ENCODE results near the gene NTN1. TPM values are rescaled to one million over a fixed set of nuclear protein-coding genes. Genes with fewer than 3 reads are reported as not detected.

Gene NTN1
- total and polyA plus RNA-seq, 12 donors, result 3.0 to 38.7 (median 15.8) TPM

DNA sequence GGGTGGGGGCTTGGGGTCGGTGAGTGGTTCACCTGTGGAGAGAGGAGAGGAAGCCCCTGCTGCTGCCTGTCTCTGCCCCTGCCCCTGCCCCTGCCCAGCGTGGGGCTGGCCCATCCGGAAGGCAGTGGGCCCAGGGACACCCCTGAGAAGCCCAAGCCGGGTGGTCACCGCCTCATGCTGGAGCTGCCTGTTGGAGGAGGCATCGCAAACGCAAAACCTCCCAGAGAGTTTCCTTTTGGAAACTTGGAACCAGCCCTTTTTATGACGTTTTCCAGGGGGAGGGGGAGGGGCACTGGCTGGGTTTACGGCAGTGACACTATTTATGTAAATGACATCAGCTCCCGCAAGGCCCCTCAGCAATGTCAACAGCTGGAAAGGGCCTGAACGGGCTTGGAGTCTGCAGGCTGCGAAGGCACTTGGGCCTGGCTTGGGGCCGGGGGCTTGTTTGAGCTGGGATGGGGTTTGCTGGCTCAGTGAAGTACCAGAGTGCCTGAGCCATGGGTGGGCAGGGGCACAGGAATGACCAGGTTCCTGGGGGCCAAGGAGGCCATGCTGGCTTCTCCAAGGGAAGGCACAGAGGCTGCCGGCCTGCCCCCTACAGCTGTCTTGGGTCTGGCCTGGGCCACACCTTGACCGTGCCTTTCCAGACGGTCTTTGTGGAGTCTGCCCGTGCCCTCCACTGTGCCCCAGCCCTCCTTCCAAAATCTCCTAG is 219.5 kb downstream of the NTN1 start:
- Histone ChIP-seq H3K4me3 (peak overlapping the region; percentile 25 to 83 (median 61)), H3K4me1 (peaks cover 12 to 51% (median 40%) of the 10 kb centered on the region in 9 donors), H3K27me3 (no peaks in the 10 kb centered on the region), H3K9me3 (no peaks in the 10 kb centered on the region), H3K27ac (peak overlapping the region; percentile 94 to 100 (median 98)), H3K36me3 (no peaks in the 10 kb centered on the region)
- TF ChIP-seq, protein P1, sequence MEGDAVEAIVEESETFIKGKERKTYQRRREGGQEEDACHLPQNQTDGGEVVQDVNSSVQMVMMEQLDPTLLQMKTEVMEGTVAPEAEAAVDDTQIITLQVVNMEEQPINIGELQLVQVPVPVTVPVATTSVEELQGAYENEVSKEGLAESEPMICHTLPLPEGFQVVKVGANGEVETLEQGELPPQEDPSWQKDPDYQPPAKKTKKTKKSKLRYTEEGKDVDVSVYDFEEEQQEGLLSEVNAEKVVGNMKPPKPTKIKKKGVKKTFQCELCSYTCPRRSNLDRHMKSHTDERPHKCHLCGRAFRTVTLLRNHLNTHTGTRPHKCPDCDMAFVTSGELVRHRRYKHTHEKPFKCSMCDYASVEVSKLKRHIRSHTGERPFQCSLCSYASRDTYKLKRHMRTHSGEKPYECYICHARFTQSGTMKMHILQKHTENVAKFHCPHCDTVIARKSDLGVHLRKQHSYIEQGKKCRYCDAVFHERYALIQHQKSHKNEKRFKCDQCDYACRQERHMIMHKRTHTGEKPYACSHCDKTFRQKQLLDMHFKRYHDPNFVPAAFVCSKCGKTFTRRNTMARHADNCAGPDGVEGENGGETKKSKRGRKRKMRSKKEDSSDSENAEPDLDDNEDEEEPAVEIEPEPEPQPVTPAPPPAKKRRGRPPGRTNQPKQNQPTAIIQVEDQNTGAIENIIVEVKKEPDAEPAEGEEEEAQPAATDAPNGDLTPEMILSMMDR (IDR thresholded peaks at IDR 0.05), result no peak
- DNase-seq (peak; percentile 74 to 95), ATAC-seq (peak; percentile 70 to 91 (median 84))
- intact Hi-C loops (cut with DNase I), result loop anchor here in 1 of 10 donors (5.0 kb wide), 1 partner anchor 46 kb away; no protein-coding TSS in a partner anchor
- 16 to 19% methylated on average over 17 of the region's 17 CpGs for WGBS, 2 donors

DNA sequence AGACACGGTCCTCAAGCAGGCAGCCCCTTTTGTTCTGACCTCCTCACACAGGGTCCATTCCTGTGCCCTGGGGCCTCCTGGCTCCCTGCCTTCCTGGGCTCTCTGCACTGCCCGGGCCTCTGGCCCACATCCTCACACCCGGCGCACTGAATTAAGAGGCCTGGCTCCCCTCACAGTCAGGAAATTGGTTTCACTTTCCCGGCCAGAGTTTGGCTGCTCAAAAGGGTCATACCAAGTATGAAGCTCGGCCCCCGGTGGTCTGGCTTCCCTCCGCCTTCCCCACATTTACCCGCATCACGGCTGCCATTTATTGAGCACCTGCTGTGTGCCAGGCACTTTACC is 220.0 kb downstream of the NTN1 start:
- H3K4me1 ChIP-seq, result peaks cover 12 to 51% (median 40%) of the 10 kb centered on the region in 9 donors
- peak overlapping the region in 1 of 10 donors; percentile 62 for H3K4me3 ChIP-seq
- ATAC-seq (peak; percentile 13 to 74 (median 45)), DNase-seq (peak; percentile 58 to 65)
- intact Hi-C loops (cut with DNase I), result loop anchor here in 1 of 10 donors (5.0 kb wide), 1 partner anchor 46 kb away; no protein-coding TSS in a partner anchor
- TF ChIP-seq, protein P1 (IDR thresholded peaks at IDR 0.05), result no peak
- H3K9me3 ChIP-seq, result no peaks in the 10 kb centered on the region
- 20 to 31% methylated on average over 10 of the region's 10 CpGs for WGBS, 2 donors
- no peaks in the 10 kb centered on the region for H3K27me3 ChIP-seq
- H3K36me3 ChIP-seq, result no peaks in the 10 kb centered on the region
- peak overlapping the region; percentile 94 to 100 (median 98) for H3K27ac ChIP-seq

DNA sequence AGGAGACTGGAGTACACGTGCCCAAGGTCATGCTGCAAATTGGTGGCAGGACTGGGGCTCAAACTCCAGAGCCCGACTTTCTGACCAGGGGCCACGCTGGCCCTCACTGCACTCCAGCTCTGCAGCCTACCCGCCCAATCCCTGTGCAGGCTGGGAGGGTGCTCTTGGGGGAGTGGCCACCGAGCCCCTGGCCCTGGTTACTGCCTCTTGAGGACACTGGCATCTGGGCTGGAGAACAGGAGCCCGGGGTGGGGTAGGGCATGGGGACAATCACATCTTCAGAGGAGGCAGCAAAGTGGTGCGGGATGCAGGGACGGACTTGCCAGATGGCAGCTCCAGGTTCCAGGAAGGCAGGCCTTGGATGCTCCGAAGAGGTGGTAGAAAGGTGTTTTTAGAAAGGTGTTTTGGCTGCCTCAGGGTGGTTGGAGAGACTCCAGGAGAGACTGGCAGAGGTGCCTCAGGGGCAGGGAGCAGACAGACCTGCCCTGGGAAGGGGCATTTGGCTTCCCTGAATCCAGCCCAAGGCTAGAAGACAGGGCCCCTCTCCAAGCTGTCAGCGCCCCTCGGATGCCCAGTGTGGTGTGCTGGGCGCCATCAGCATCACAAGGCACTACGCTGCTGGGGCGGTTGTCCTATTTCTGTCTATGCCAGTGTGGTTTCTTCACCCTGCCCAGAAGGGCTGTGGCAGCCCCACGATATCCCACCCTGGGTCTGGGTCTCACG is 220.6 kb downstream of the NTN1 start:
- TF ChIP-seq, protein P1 (IDR thresholded peaks at IDR 0.05), result no peak
- Histone ChIP-seq H3K27ac (peak overlapping the region; percentile 94 to 100 (median 98)), H3K27me3 (no peaks in the 10 kb centered on the region), H3K4me3 (no peak overlapping the region), H3K4me1 (peaks cover 12 to 51% (median 40%) of the 10 kb centered on the region in 9 donors), H3K9me3 (no peaks in the 10 kb centered on the region), H3K36me3 (no peaks in the 10 kb centered on the region)
- intact Hi-C loops (cut with DNase I), result loop anchor here in 1 of 10 donors (5.0 kb wide), 1 partner anchor 45 kb away; no protein-coding TSS in a partner anchor
- DNase-seq (peak in 1 of 2 donors; percentile 26), ATAC-seq (peak in 4 of 8 donors; percentile 6 to 26 (median 8))
- 51 to 65% methylated on average over 16 of the region's 16 CpGs for WGBS, 2 donors

DNA sequence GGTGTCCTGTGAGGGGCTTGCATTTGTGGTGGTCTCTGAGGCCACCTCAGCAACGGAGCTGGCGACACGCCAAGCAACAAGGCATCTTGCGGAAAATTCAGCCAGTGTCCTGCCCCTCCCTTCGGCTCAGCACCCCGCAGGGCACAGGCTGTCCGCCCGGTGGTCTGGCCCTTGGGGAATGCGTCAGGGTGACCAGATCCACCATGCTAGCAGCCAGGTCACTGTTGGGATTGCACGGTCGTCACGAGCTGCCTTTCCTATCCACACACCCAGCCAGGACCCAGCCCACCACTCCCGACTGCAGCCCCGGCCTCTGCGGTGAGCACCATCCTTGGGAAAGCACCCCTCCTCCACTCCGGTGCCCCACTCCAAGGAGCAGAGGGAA is 221.2 kb downstream of the NTN1 start:
- H3K4me1 ChIP-seq, result peaks cover 12 to 51% (median 40%) of the 10 kb centered on the region in 9 donors
- H3K9me3 ChIP-seq, result no peaks in the 10 kb centered on the region
- ATAC-seq (no peak), DNase-seq (no peak)
- H3K36me3 ChIP-seq, result no peaks in the 10 kb centered on the region
- no peak overlapping the region for H3K4me3 ChIP-seq
- TF ChIP-seq, protein P1 (IDR thresholded peaks at IDR 0.05), result no peak
- peak overlapping the region in 8 of 10 donors; percentile 95 to 100 (median 98) for H3K27ac ChIP-seq
- 56 to 67% methylated on average over 16 of the region's 16 CpGs for WGBS, 2 donors
- intact Hi-C loops (cut with DNase I), result loop anchor here in 1 of 10 donors (5.0 kb wide), 1 partner anchor 45 kb away; no protein-coding TSS in a partner anchor
- H3K27me3 ChIP-seq, result no peaks in the 10 kb centered on the region

Measured in heart right ventricle (tissue), 16 donors.